ENCODE measurements around the gene DCST1.

DCST1 gene

DNA sequence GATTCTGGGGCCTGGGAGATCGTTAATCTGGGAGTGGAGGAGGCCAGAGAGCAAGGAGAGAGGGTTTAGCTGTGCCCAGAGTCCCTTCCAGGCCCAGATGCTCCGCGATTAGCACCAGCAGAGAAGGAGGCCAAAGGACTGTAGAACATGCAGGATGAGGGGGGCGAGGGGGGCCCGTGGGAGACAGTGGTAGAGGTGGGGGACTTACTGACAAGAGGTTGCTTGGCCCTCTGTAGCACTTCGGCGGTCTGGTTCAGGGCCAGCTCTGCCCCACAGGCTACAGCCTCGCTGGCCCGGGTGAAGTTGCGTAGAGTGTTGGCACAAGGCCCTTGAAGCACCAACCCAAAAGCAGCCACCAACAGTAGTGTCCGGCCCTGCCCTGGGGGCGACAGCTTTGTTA lies 738 bp upstream of the DCST1 start:
- DNase-seq (ENCODE audit: low read depth in 2 of 2), result no peak

DNA sequence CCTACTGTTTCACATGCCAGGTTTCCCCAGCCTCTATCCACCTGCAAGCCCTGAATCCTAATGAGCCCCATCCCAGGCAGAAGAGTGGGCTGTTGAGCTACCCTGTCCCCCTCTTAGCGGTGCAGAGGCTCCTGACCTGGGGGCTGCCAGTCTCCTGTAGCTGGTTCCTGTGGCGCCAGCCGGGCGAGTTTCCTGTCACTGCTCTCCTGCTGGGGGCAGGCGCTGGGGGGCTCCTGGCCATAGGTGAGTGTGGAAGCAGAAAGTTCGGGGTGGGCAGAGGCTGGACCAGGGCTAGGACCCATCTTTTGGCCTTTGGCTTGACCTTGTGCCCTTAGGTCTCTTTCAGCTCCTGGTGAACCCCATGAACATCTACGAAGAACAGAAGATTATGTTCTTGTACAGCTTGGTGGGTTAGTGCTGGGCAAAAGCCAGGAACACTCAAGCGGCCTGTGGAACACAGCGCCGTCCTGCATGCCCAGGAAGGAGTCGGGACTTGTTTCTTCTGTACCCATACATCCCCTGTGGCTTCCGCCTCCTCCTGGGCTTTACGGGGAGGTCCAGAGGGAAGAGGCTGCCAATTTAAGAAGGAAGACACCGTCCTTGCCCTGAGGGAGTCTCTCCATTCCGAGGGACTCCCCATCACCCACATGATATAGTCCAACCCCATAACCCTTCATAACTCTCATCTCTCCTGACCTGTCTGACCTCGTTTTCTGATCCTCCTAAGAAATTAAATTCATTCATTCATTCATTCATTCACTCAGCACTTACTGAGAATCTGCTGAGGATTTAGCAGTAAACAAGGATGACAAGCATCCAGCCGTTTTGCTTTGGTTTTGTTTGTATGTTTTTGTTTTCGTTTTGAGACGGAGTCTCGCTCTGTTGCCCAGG lies 939 bp downstream of the DCST1 start:
- no peak for DNase-seq (ENCODE audit: low read depth in 2 of 2)

DNA sequence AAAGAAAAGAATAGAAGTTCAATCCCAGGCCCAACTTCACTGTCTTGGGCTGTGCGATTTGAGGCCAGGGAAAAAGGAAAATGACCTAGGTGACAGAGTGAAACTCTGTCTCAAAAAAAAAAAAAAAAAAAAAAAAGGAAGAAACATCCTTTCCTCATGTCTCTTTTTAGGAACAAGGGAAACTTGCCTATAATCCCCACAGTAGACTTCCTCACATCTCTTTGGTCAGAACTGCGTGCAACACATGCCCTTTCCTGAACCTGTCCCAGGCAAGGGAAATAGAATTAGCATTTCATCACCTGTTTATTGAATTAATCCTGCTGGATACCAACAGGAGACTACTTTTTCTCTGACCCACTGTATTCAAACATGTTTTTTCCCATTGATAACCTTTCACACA lies 2.3 kb downstream of the DCST1 start:
- no peak for DNase-seq (ENCODE audit: low read depth in 2 of 2)

DNA sequence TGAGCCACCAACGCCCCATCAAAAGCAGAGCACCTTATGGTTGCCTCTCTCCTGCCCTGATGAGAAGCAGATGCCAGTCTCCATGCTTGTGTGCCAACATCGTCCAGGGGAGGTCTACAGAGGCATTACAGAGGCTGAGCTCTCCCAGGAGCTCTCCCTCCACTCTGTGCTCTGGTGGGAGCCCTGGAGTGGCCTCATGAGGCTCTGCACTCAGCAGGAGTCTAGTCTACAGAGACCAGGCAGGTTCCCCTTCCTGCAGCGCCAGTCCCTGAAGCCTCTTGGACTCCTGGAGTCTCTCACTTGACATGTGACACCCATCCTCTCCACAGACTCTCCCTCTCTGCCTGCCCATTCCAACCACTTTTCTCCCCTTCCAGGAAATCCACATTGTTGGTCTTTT lies 3.4 kb downstream of the DCST1 start:
- DNase-seq (ENCODE audit: low read depth in 2 of 2), result no peak

DNA sequence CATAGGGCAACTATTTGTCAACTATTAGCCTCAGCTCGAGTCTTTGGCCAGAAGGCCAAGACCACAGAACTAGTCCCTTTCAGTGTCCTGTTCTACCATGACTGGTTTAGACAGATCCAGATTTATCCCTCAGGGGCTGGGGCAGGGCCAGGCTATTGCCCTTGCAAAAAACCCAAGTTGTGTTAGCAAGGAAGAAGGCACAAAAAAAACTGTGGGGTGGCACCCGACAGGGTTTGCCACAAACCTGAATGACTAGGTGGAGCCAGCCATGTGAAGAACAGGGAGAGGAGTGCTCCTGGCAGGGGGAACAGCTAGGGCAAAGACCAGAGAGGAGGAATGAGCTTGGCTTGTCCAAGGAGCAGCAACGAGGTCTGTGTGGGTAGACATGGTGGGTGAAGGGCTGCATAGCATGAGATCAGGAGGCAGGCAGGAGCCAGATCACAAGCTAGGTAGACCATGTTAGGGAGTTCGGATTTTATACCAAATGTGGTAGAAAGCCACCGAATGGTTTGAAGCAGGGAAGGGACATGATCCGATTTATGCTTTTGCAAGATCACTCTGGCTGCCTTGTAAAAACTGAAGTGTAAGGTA lies 4.3 kb downstream of the DCST1 start:
- DNase-seq (ENCODE audit: low read depth in 2 of 2), result no peak

DNA sequence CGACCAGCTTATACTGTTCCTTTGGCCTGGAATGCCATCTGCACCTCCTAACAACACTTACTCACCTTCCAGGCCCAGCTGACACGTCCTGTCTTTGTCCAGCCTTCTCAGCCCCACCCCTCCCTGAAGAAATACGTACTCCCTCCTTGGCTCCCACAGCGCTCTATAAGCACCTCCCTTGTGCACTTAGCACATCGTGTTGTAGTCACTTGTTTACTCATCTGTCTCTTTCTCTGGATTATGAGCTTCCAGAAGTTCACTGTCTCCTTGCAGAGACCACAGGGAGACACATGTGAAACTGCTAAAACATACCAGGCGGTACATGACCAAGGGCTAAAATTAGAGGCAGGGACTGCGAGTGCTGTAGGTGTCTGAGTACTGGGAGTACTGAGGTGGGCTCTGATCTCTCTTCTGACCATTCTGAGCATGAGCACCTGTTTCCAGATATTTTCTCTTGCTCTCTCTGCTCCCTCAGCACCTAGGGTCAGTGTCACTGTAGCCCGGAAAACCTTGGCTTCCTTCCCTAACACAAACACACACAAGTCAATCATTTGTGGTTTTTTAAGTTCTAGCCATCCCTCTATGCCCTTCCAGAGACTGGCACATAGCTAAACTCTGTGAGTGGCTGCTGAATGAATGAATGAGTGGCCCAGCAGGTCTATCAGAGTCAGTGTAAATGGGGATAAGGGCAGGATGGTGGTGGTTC lies 5.1 kb downstream of the DCST1 start:
- DNase-seq (ENCODE audit: low read depth in 2 of 2), result no peak

DNA sequence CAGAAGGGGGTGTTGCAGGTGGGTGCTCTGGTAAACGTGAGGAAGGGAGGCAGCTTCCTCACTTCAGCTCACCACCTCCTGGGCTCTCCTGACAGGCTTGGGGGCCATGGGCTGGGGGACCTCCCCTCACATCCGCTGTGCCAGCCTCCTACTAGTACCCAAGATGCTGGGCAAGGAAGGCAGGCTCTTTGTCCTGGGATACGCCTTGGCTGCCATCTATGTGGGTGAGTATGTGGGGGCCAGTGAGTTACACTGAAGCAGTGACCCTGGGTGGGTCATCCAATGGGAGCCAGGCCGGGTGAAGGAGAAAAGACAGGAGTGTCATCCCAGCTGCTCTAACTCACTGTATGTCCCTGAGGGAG lies 5.7 kb downstream of the DCST1 start:
- DNase-seq (ENCODE audit: low read depth in 2 of 2), result no peak

DNA sequence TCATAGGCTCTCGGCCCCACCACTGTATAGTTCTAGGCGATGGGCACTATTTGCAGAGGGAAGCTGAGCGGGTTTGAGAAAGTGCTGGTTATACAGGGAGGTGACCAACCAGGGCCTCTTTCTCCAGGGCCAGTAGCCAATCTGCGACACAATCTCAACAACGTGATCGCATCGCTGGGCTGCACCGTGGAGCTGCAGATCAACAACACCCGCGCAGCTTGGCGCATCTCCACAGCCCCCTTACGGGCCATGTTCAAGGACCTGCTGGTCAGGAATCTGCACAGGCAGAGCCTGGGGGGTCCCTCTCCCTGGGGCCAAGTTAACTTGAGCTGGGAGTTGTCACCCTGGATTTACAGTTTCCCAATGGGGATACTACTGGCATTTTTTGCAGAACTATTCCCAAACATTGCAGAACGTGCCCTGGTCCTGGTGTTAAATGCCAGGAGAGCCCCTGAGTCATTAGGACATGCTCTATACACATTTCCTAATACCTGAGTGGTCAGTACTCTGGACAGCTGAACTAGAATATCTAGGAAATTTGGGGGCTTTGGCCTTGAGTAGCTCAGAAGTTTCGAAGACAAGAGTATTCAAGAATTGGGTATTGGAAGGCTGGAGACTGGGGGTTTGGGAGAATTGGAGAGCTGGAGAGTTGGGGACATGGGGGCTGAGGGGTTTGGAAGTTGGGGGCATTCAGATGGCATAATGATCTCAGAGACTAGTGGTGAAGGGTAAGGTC lies 6.9 kb downstream of the DCST1 start:
- no peak for DNase-seq (ENCODE audit: low read depth in 2 of 2)

DNA sequence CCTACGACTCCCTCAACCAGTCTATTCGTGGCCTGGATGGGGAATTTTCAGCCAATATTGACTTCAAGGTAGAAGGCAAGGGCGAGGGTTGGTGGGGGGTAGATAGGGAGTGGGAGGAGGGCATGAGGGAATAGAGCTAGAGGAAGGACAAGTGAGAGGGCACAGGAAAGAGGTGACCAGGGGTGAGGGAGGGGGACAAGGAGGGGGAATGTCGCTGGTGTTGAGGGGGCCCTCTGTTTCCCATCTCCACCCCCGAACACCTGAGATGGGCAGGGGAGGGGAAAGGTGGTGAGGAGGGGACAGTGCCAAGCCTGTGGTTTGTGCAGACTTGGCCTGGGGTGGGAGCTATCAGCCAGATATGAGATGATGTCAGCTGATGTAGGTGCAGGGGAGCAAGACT lies 9.2 kb downstream of the DCST1 start:
- DNase-seq (ENCODE audit: low read depth in 2 of 2), result no peak

DNA sequence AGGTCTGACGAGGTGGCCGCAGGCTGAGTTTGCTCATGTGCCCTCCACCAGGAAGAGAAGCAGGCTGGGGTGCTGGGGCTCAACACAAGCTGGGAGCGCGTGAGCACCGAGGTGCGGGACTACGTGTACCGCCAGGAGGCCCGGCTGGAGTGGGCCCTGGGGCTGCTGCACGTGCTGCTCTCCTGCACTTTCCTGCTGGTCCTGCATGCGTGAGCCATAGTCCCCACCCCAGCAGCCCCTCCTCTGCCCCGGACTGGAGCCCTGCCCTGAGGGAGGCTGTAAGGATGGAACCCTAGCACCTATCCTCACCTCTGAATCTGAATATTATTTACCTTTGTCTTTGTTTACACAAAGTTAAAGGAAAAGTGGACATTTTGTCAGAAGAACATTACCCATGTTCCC lies 9.7 kb downstream of the DCST1 start:
- no peak for DNase-seq (ENCODE audit: low read depth in 2 of 2)

DNA sequence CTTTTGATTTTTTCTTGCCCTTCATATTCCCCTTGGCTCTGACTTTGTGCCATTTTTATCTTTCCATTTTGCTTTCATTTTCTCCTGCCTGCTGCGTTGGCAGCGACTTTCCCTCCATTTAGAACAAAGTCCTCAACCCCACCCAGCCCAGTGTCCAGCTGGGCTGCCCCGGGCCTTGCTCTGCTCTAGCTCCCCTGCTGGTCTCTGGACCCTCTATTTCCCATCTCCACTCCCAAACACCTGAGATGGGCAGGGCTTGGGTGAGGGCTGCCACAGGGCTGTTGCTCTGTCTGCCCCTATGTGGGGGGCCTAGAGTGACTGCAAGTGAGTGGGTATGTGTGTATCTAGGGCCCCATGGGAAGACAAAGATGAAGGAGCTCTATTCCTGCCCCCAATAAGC lies 10.2 kb downstream of the DCST1 start:
- no peak for DNase-seq (ENCODE audit: low read depth in 2 of 2)

DNA sequence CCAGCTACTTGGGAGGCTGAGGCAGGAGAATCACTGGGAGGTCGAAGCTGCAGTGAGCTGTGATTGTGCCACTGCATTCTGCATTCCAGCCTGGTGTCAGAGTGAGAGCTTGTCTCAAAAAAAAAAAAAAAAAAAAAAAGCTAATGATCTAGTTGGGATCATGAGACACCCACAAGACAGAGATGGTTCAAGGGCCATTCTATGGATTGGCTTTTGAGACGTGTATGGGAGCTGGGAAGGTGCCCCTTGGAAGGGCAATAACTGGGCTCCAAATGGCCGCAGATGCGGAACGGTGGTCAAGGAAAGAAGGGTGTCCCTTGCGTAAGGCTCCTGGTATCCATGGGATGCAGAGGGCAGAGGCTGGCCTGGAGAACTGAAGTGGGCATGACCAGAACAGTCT lies 10.7 kb downstream of the DCST1 start:
- DNase-seq (ENCODE audit: low read depth in 2 of 2), result no peak

DNA sequence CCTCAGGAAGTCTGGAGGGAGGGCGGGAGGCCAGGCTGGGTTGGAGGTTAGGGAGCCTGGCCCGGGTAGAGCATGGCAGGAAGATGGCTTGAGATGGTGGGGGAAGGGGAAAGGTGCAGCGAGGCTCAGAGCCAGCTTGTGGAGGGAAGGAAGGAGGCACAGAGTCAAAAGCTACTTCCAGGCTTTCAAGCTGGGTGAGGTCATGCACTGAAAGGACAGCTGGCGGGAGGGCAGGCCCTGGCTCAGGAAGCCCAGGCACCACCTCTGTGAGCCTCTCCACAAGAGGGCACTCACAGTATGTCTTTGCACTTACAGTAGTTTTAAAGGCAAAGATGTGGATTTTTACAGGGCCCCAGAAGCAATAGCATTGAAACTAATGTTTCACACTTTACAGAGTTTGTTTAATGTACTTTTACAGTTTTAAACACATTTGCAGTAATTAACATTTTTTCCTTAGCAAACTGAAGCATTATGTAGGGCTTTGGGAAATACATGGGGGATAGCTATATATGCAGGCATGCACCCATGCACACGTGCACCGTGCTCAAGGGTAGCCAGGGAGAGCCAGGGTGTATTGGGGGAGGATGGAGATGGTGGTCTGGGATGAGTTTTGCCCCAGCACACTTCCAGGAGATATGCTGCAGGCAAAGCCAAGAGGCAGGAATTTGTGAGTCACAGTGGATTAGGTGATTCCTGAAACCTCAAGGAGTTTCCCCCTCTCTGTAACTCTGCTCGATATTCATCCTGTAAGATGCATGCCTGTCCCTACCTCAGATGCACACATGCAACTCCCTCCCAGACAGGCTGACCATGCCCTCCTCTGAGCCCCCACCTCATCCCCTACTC lies 11.4 kb downstream of the DCST1 start:
- DNase-seq (ENCODE audit: low read depth in 2 of 2), result peak in 1 of 2 donors; percentile 45

DNA sequence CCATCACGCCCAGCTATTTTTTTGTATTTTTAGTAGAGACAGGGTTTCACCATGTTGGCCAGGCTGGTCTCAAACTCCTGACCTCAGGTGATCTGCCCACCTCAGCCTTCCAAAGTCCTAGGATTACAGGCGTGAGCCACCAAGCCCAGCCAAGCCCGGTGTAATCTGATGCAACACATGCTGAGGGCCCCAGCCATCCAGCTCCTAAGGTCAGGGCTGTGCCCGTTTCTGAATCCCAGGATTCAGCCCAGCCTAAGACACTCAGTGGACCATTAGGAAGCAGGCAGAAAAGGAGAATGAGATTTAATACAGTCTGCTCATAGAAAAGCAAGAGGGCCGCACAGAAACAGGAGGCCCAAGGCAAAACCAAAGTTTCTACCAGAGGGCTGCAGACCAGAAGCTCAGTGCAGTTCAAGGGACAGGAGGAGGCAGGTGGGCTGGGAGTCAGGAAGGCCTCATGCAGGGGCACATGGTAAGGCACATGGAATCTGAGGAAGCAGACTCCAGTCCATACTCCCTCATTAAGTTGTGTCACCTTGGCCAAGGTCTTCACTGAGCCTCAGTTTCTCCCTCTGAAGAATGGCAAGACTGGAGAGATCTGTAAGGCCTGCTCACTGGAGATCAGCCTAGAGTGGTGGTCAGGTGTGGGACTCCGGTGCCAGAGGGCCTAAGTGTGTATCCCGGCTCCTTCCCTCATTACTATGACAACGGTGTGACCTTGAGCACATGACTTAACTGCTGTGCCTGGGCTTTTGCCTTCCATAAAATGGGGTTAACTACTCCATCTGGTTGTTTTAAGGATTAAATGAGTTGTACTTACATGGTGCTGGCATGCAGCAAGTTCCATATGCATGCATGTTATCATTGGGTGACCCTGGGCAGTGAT lies 15.1 kb downstream of the DCST1 start:
- no peak for DNase-seq (ENCODE audit: low read depth in 2 of 2)

DNA sequence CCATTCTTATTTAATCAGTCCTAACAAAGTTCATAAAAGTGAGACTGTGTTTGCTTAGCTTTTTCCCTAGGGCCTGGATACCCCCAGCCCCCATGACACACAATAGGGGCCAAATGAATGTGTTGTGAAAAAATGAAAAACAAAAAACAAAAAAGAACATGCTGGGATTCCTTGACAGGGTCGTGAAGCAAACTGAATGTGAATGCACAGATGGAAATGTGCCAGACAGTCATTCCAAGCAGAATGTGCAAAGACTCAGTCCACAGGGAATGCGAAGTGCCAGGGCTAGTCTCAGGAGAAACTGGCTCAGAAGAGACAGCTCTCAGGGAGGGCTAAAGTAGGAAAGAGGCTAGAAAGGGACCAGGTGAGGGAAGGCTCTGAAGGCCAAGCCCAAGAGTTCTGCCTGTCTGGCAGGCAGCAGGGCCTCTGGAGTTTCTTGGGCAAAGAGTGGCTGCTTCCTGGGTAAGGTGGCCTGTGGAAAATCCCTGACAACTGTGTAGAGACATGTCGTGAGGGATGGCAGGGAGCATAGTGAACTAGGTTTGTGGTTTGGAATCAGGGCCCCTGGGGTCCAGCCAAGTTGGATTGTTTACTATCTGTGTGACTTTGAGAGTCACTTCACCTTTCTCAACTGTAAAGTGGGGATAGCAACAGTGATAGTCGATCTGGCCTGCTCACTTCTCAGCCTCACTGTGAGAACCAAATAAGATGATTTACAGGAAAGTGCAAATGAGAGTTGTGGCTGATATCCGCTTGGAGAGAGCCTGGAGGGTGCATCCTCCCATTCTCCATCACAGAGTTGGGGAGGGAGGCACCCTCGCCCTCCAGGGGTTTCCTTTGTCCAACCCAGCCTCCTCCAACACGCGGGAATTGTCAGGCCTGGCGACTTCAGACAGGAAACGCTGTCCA lies 16.3 kb downstream of the DCST1 start:
- no peak for DNase-seq (ENCODE audit: low read depth in 2 of 2)

DNA sequence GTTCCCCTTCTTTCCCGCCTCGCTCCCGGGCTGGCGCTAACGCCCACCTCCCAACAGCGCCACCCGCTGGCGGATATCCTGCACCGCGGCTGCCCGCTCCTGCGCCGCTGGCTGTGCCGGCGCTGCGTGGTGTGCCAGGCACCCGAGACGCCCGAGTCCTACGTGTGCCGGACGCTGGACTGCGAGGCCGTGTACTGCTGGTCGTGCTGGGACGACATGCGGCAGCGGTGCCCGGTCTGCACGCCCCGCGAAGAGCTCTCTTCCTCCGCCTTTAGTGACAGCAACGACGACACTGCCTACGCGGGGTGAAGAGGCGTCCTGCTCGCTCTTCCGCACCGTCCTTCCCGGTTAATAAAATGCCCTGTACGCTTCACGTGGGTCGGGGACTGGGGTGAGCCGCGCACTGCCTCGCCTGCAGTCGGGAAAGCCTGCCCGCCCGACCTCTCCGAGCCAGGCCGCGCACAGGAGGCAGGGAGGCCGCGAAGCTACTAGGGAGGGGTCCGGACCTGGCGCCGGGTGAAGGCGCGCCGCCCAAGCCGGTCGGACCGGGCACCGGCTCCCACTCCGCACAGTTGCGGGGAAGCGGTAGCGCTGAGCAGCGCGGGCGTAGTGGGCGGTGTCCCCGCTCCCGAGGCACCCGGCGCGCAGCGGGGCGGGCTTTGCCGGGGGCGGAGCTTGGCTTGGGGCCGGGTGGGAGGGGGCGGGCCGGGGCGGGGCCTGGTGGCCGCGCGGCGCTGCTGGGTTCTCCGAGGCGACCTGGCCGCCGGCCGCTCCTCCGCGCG lies 17.1 kb downstream of the DCST1 start, which contains the start of gene ADAM15:
Gene ADAM15 (plus strand): TSS at position 757 of the 782 bp plus-strand sequence. CDS start 71 bp downstream, outside the sequence.
- peak; percentile 73 to 77 for DNase-seq (ENCODE audit: low read depth in 2 of 2)

DNA sequence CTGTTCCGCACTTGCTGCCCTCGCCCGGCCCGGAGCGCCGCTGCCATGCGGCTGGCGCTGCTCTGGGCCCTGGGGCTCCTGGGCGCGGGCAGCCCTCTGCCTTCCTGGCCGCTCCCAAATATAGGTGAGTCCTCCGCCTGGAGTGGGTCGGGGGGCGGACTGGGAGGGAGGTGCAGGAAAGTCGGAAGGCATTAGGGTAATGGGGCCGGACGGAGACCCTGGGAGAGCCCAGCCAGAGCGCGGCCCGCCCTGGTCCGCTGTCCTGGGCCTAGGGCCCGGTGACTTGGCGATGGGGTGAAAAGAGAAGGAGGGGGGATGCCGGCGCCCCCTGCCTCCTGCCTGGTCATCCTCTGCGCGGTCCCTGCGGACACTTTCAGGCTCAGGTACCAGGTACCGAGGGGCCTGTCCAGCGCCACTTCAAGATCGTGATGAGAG lies 17.7 kb downstream of the DCST1 start:
- no peak for DNase-seq (ENCODE audit: low read depth in 2 of 2)

DNA sequence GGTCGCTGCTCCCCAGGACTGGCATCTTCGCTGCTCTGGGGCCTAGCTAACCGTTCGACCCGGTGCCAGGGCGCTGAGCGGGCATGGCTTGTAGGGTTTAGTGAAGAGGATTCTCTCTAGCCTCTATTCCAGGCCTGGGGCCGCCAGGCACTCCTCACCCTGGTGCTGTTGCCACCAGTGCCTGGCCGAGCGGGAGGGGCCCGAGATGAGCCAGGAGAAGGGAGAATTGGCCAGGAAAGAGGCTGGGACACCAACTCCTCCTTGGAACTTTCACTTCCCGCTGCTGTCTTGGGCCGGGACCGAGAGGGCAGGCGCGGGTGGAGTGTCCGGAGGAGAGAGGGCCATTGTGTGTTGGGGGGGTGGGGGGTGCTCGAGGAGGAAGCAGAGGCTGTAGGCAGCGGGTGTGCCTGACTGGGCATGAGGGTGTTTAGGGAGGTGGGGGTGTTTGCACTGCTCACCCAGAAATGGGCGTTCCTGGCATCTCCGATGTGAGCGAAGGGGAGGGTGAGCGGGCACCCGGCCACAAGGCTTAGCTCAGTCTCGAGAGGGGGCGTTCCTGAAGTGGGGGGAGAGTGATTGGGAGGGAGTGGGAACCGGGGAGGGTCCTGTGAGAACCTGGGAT lies 18.3 kb downstream of the DCST1 start:
- DNase-seq (ENCODE audit: low read depth in 2 of 2), result no peak
